HG03442 (cell line): Measurements from ENCODE around the gene STMND1.

Experiments used
- ATAC-seq: cut with Tn5 transposase; IDR thresholded peaks from one replicate; pipeline ENCODE4 v1.9.1; 2021; ENCODE audit warnings: mild to moderate bottlenecking, moderate library complexity; ENCODE audit not compliant: unreplicated experiment

The STMND1 gene

GRCh38 chr6:17159240-17159639 is 57.4 kb downstream of the STMND1 start:
- ATAC-seq: no peak

- ATAC-seq: no peak
Measured at GRCh38 chr6:17161076-17161475, 59.2 kb downstream of the STMND1 start.

GRCh38 chr6:17165383-17165782 is 63.5 kb downstream of the STMND1 start:
- no peak for ATAC-seq

GRCh38 chr6:17167327-17167979 is 65.6 kb downstream of the STMND1 start:
- no peak for ATAC-seq

GRCh38 chr6:17169291-17169690 is 67.4 kb downstream of the STMND1 start:
- ATAC-seq: no peak

GRCh38 chr6:17169711-17170110 is 67.9 kb downstream of the STMND1 start:
- no peak for ATAC-seq

GRCh38 chr6:17172836-17173470 is 71.1 kb downstream of the STMND1 start:
- no peak for ATAC-seq

- no peak for ATAC-seq
Measured at GRCh38 chr6:17178326-17178725, 76.5 kb downstream of the STMND1 start.

- ATAC-seq: no peak
Measured at GRCh38 chr6:17178754-17179529, 77.1 kb downstream of the STMND1 start.

- no peak for ATAC-seq
Measured at GRCh38 chr6:17179530-17180073, 77.8 kb downstream of the STMND1 start.
